Coronary artery (tissue), 2 donors: ENCODE results near the gene DCLK1.
A peak's percentile ranks its signal among the peaks of the same experiment; 100 is the strongest.
"Not testable (repeated sequence)": the region's sequence is repeated elsewhere in the genome, so short reads cannot be mapped to it uniquely, and the experiment has no call there.

ENCODE experiments used
- DNase-seq: peaks from one replicate; pipeline ENCODE4 v3.0.0-alpha.2; 2017; ENCODE audit warnings: low spot score
- H3K27ac ChIP-seq, 2 donors: fragments of 200-600 bp; sonication (generic); one replicate each; pipeline ENCODE4 v1.5.1; 2016 to 2019
- H3K4me3 ChIP-seq: fragments of 200-600 bp; sonication (generic); 2 replicates; pipeline ENCODE4 v1.5.1; 2016; ENCODE audit warnings: mild to moderate bottlenecking, moderate library complexity
- CTCF ChIP-seq: fragments of 200-600 bp; sonication (generic); IDR thresholded peaks from one replicate; pipeline ENCODE4 v1.5.1; 2019; ENCODE audit warnings: antibody characterized with exemption

DCLK1 gene

DNA sequence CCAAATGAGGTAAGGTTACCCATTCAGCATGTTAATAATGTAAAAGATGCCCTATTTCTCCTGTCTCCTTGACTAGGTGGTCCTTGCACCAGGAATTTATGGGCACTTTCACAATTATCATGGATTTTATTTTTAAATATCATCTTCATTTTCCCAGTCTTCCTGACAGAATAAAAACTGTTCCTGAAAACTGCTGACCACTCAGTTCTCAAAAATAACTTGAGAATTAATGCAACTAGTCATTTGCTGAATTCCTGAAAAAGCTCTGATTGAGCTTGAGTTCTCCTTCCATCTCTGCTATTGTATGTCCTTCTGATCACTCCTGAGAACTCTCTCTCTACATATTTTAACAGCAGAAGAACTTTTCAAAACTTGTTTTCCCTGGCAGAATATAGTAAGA is 55.0 kb downstream of the DCLK1 start:
- H3K27ac ChIP-seq, result no peak overlapping the region
- DNase-seq, result no peak
- no peak overlapping the region for H3K4me3 ChIP-seq
- TF ChIP-seq CTCF, result no peak

GRCh38 chr13:36074659-36075058 is 56.5 kb downstream of the DCLK1 start:
- H3K27ac ChIP-seq, result no peak overlapping the region
- no peak for DNase-seq

DNA sequence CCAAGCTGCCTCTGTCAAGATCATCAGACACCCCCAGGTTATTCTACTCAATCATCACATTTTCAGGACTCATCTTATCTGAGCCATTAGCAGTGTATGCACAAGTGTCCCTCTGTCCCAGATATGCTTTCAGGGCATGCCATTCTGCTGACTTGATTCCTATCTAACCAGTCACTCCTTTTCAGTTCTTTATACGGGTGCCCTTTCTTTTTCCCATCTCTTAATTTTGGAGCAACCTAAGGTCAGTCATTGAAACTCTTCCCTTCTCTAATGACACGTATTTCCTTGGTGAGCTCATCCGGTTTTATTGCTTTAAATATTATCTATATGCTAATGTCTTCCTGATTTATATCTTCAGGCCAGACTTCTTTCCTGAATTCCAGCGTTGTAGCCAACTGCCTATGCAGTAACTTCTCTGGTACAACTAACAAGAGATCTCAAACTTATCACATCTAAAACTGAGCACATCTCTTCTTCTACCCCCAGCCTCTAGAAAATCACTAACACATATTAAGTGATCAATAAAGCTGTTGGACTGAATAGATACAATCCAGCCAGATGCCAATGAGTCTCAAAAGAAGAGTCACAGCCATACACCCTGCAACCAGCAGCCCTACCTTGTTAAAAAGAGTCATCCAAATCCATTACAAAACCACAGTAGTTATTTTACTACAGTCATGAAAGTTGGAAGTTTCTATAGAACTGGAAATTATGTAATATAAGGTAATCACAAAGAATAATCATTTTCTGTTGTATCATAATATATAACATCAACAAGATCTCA is 58.8 kb downstream of the DCLK1 start:
- H3K27ac ChIP-seq, result no peak overlapping the region
- H3K4me3 ChIP-seq, result no peak overlapping the region
- TF ChIP-seq CTCF, result no peak
- no peak for DNase-seq

More at GRCh38 chr13:36074659-36075058, 56.5 kb downstream of the DCLK1 start:
- no peak for TF ChIP-seq CTCF
- no peak overlapping the region for H3K4me3 ChIP-seq

- not testable (repeated sequence) for H3K4me3 ChIP-seq, DNase-seq
- peak overlapping the region in 1 of 2 donors; percentile 33 for H3K27ac ChIP-seq
Measured at GRCh38 chr13:36070504-36071192, 60.5 kb downstream of the DCLK1 start.

- Histone ChIP-seq H3K27ac (peak overlapping the region in 1 of 2 donors; percentile 76), H3K4me3 (no peak overlapping the region)
- no peak for DNase-seq
- no peak for TF ChIP-seq CTCF
Measured at GRCh38 chr13:36069881-36070366, 61.3 kb downstream of the DCLK1 start.

DNA sequence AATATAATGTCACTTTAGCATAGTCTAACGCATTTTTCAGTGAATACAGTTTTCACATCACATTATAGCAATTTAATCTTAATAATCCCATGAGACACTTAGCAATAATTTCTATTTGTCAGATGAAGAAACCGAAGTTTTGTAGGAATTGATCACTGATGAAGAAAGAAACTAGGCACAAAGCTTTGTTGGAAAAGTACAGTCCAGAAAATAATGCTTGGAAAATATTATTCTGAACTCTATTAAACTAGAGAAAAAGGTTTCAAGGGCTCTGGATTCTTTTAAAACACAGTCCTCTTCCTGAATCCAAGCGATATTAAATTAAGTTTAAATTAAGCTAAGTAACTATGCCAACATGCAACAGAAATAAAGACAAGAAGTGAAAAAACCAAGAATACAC is 62.2 kb downstream of the DCLK1 start:
- TF ChIP-seq CTCF, result no peak
- no peak for DNase-seq
- Histone ChIP-seq H3K27ac (no peak overlapping the region), H3K4me3 (no peak overlapping the region)

- H3K4me3 ChIP-seq, result no peak overlapping the region
- DNase-seq, result no peak
- no peak for TF ChIP-seq CTCF
- H3K27ac ChIP-seq, result no peak overlapping the region
Measured at GRCh38 chr13:36068566-36068965, 62.6 kb downstream of the DCLK1 start.
